Urinary bladder (tissue), 4 donors: ENCODE data around the gene TMEM164. TPM values are rescaled to one million over a fixed set of nuclear protein-coding genes. Genes with fewer than 3 reads are reported as not detected.
A peak's percentile ranks its signal among the peaks of the same experiment; 100 is the strongest.

Experiments
- DNase-seq: peaks from one replicate; pipeline ENCODE4 v3.0.0-alpha.2; 2015; ENCODE audit errors: extremely low spot score
- H3K27ac ChIP-seq: one replicate; pipeline ENCODE4 v1.5.1; 2013; ENCODE audit warnings: low read depth, mild to moderate bottlenecking, moderate library complexity
- H3K36me3 ChIP-seq: one replicate; pipeline ENCODE4 v1.6.1; 2013; ENCODE audit warnings: mild to moderate bottlenecking, moderate library complexity; ENCODE audit not compliant: insufficient read depth
- H3K4me1 ChIP-seq: one replicate; pipeline ENCODE4 v1.6.1; 2013; ENCODE audit warnings: mild to moderate bottlenecking, moderate library complexity; ENCODE audit not compliant: insufficient read depth
- H3K4me3 ChIP-seq: one replicate; pipeline ENCODE4 v1.5.1; 2013; ENCODE audit warnings: low read depth, low read length
- WGBS: extraction: QIAGEN DNeasy Blood & Tissue Kit; methylation state at CpG from one replicate; pipeline ENCODE4 v1.1.7; 2013; 5-methylcytosine and 5-hydroxymethylcytosine counted together
- polyA plus RNA-seq: library from polyadenylated mRNA; stranded (reverse); fragments of 200-250 nt; gene quantifications from one replicate; pipeline ENCODE4 v1.2.3, GENCODE V29; 2013
- small RNA-seq: library from RNA; depleted of rRNA; stranded (forward); fragments of <200 nt; gene quantifications from one replicate; pipeline ENCODE3, GENCODE V24; 2014
- total RNA-seq: library from RNA; depleted of rRNA; stranded (reverse); fragments of >200 nt; gene quantifications from one replicate; pipeline ENCODE4 v1.2.3, GENCODE V29; 2014
- donor health status: healthy with polysubstance abuse.
- donor health status: healthy.

Gene TMEM164
- total and polyA plus RNA-seq, 2 donors = 10.3 to 12.4 TPM

DNA sequence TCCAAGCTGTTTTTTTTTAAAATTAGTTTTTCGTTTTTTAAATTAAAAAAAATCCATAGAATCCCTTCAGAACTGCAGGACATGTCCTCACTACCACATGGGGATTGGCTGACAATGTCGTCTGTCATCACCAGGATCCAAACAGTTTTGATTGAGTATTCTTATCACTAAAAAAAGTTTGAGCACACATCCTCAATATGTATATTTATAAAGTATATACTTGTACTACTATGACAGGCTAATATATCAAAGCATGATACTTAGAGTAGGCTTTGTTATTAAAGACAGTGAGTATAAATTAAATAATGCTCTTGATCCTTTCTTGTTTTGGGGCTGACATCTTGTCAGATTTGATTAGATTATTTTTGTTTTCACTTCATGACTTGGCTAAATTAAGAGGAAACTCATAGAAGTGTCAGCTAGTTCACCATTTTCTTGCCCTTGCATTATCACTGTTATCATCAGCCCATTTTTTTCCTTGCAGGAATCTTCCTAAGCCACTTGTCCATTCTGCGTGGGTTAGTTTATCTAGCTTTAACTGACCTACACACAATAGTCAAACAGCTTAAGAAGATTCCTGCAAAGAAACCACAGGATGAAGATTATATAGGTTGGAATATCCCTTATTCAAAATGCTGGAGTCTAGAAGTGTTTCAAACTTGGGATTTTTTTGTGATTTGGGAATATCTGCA, 222.2 kb downstream of the TMEM164 start:
- Histone ChIP-seq H3K4me3 (no peak overlapping the region), H3K4me1 (no peaks in the 10 kb centered on the region), H3K36me3 (no peaks in the 10 kb centered on the region), H3K27ac (no peak overlapping the region)
- WGBS = 80% methylated on average over 3 of the region's 3 CpGs
- DNase-seq = no peak

DNA sequence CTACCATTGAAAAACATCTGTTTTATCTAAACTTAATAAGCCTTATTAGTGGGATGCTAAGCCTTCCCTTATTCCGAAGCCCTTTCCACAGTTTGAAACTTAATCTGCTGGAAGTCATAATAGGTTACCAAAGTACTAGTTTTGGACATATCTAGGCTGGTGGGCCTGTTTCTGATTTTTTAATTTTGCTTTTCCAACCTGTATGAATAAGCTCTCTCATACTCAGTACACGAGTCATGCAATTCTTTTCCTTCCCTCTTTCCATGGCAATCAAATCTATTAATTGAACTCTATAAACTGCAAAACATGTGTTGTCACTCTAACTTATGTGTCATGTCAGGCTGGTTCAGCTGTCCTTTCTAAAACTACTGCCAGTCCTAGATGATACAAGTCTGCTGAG, 224.0 kb downstream of the TMEM164 start:
- no peak overlapping the region for H3K4me3 ChIP-seq
- 64% methylated on average over 2 of the region's 2 CpGs for WGBS
- no peaks in the 10 kb centered on the region for H3K36me3 ChIP-seq
- no peaks in the 10 kb centered on the region for H3K4me1 ChIP-seq
- no peak overlapping the region for H3K27ac ChIP-seq
- no peak for DNase-seq

Small RNAs within 50 kb of the gene (small RNA-seq; reads per million reads assigned to genes)
- gene MIR3978 (not detected), gene MIR652 (24.2 reads per million, percentile 96 among the genes with 10 or more reads in this experiment), gene SNORD96B (0.83 reads per million, percentile 69 among the genes with 10 or more reads in this experiment)
